ENCODE data around the gene IFITM2. TPM values are rescaled to one million over a fixed set of nuclear protein-coding genes. Genes with fewer than 3 reads are reported as not detected.
A peak's percentile ranks its signal among the peaks of the same experiment; 100 is the strongest.

IFITM2 gene
- total and polyA plus RNA-seq, 2 donors (not counting 1 experiment from before 2014, with no cell fraction given), result 72.1 to 451 TPM

DNA sequence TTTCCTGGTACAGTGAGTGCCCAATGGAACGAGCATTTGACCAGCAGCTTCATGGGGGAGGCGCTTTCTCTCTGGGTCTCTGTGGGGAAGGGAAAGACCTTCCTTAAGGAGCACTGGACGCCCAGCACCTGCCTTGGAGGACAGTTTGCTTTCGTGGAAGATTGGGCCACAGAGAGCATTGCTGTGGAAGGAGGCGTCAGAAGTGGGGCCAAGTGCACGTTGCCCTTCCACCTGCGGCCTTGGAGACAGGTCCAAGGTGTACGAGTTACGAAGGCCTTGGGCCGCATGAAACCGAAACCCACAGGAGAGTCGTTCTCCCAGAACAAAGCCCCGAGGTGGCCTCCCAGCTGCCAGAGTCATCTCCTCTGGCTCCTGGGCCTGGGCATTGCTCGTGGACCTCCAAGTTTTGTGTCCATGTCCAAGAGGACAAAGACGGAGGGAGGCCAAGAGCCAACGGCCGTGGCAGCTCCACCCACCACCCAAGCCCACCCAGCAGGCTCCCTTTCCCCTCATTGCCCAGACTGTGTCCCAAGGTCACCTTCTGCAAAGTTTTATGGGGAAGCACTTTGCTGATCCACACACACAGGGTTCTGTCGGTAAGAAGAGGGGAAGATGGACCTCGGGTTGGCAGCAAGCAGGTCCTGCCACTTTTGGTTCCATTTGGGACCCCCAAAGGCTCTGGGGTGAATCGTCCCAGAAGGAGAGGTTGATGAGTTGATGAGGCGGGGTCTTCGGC is 35.3 kb upstream of the IFITM2 start:
- Mint-ChIP-seq H3K9me3 (ENCODE audit: insufficient read depth) (peaks cover 2% of the 10 kb centered on the region), H3K27me3 (no peaks in the 10 kb centered on the region), H3K27ac (peak overlapping the region; percentile 75), H3K4me3 (no peak overlapping the region), H3K4me1 (peaks cover 41% of the 10 kb centered on the region)
- DNase-seq (no peak), ATAC-seq (ENCODE audit: low read depth) (no peak)
- ChIA-PET POLR2A (no interaction called here), CTCF (interaction anchor here (1.2 to 1.4 kb wide), 3 partner anchors 10 to 40 kb away, joined by 3 to 5 read pairs (median 4); no protein-coding TSS in a partner anchor)
- Histone ChIP-seq H3K9ac (ENCODE audit: low read length) (no peak overlapping the region), H3K36me3 (replicated peaks in 1 of 2; ENCODE audit: control extremely low read depth in 1 of 2, control insufficient read depth in 1 of 2, extremely low read depth in 1 of 2, insufficient read depth in 2 of 2, low read length in 1 of 2) (no peaks in the 10 kb centered on the region), H3K27ac (ENCODE audit: low read length in 2 of 2) (no peak overlapping the region), H3K9me3 (ENCODE audit: control extremely low read depth in 1 of 3, control insufficient read depth in 2 of 3, insufficient read depth in 1 of 3, low read length in 2 of 3) (peaks cover 0 to 6% (median 0%) of the 10 kb centered on the region in 3 donors), H3K79me2 (ENCODE audit: control insufficient read depth, insufficient read depth, low read length) (peaks cover 11% of the 10 kb centered on the region), H3K4me2 (replicated peaks; ENCODE audit: low read depth, low read length, poor library complexity, severe bottlenecking) (no peak overlapping the region), H4K20me1 (ENCODE audit: control insufficient read depth, insufficient read depth, low read length, poor library complexity, severe bottlenecking) (no peaks in the 10 kb centered on the region), H3K4me3 (ENCODE audit: control extremely low read depth in 1 of 5, extremely low read depth in 1 of 5, insufficient read depth in 1 of 5, low read depth in 2 of 5, low read length in 4 of 5) (no peak overlapping the region), H3K27me3 (replicated peaks in 1 of 4; ENCODE audit: control extremely low read depth in 1 of 4, control insufficient read depth in 3 of 4, insufficient read depth in 4 of 4, low read length in 3 of 4) (no peaks in the 10 kb centered on the region), H2AFZ (ENCODE audit: insufficient read depth, low read depth, low read length, poor library complexity, severe bottlenecking) (no peak overlapping the region), H3K4me1 (ENCODE audit: control insufficient read depth in 2 of 2, insufficient read depth in 2 of 2, low read length in 2 of 2) (peaks cover 33 to 37% of the 10 kb centered on the region in 2 donors)
- TF ChIP-seq, protein P1, sequence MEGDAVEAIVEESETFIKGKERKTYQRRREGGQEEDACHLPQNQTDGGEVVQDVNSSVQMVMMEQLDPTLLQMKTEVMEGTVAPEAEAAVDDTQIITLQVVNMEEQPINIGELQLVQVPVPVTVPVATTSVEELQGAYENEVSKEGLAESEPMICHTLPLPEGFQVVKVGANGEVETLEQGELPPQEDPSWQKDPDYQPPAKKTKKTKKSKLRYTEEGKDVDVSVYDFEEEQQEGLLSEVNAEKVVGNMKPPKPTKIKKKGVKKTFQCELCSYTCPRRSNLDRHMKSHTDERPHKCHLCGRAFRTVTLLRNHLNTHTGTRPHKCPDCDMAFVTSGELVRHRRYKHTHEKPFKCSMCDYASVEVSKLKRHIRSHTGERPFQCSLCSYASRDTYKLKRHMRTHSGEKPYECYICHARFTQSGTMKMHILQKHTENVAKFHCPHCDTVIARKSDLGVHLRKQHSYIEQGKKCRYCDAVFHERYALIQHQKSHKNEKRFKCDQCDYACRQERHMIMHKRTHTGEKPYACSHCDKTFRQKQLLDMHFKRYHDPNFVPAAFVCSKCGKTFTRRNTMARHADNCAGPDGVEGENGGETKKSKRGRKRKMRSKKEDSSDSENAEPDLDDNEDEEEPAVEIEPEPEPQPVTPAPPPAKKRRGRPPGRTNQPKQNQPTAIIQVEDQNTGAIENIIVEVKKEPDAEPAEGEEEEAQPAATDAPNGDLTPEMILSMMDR (IDR thresholded peaks at IDR 0.05), result no peak
- no peak for TF ChIP-seq EZH2 (IDR thresholded peaks at IDR 0.05; ENCODE audit: borderline replicate concordance, insufficient read depth, low read depth, low read length, poor library complexity, severe bottlenecking)
- 94% methylated on average over 22 of the region's 22 CpGs for WGBS (ENCODE audit: insufficient coverage)
- intact Hi-C loops (cut with micrococcal nuclease), result no loop called here

DNA sequence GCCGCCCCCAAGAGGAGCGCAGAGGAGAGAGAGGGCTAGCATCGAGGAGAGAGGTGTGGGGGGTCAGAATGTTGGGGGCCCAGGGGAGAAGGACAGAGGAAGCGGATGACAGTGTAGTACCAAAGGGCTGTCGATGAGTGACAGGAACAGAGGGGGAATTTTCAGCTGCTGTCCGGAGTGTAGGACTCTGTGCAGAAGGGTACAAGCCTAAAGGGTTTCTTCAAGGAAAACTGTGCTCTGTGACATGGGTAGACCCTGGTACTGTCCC is 34.8 kb upstream of the IFITM2 start:
- ChIA-PET POLR2A (interaction anchor here (0.7 kb wide), 3 partner anchors 49 to 423 kb away, joined by 3 to 5 read pairs (median 3); no protein-coding TSS in a partner anchor), CTCF (interaction anchor here (0.9 to 1.3 kb wide), 2 partner anchors 23 to 40 kb away, joined by 3 read pairs; no protein-coding TSS in a partner anchor)

More for the DNA sequence above, 34.8 kb upstream of the IFITM2 start:
- Histone ChIP-seq H3K79me2 (ENCODE audit: control insufficient read depth, insufficient read depth, low read length) (peaks cover 11% of the 10 kb centered on the region), H3K9me3 (ENCODE audit: control extremely low read depth in 1 of 3, control insufficient read depth in 2 of 3, insufficient read depth in 1 of 3, low read length in 2 of 3) (peaks cover 0 to 6% (median 0%) of the 10 kb centered on the region in 3 donors), H3K27ac (ENCODE audit: low read length in 2 of 2) (no peak overlapping the region), H4K20me1 (ENCODE audit: control insufficient read depth, insufficient read depth, low read length, poor library complexity, severe bottlenecking) (no peaks in the 10 kb centered on the region), H3K4me1 (ENCODE audit: control insufficient read depth in 2 of 2, insufficient read depth in 2 of 2, low read length in 2 of 2) (peaks cover 30 to 33% of the 10 kb centered on the region in 2 donors), H3K4me3 (ENCODE audit: control extremely low read depth in 1 of 5, extremely low read depth in 1 of 5, insufficient read depth in 1 of 5, low read depth in 2 of 5, low read length in 4 of 5) (no peak overlapping the region), H3K36me3 (replicated peaks in 1 of 2; ENCODE audit: control extremely low read depth in 1 of 2, control insufficient read depth in 1 of 2, extremely low read depth in 1 of 2, insufficient read depth in 2 of 2, low read length in 1 of 2) (no peaks in the 10 kb centered on the region), H3K27me3 (replicated peaks in 1 of 4; ENCODE audit: control extremely low read depth in 1 of 4, control insufficient read depth in 3 of 4, insufficient read depth in 4 of 4, low read length in 3 of 4) (no peaks in the 10 kb centered on the region), H3K9ac (ENCODE audit: low read length) (no peak overlapping the region), H2AFZ (ENCODE audit: insufficient read depth, low read depth, low read length, poor library complexity, severe bottlenecking) (no peak overlapping the region), H3K4me2 (replicated peaks; ENCODE audit: low read depth, low read length, poor library complexity, severe bottlenecking) (no peak overlapping the region)
- no peak for ATAC-seq (ENCODE audit: low read depth)
- no peak for DNase-seq
- Mint-ChIP-seq H3K27ac (no peak overlapping the region), H3K27me3 (no peaks in the 10 kb centered on the region), H3K4me3 (no peak overlapping the region), H3K9me3 (ENCODE audit: insufficient read depth) (peaks cover 2% of the 10 kb centered on the region), H3K4me1 (peaks cover 40% of the 10 kb centered on the region)
- over 99% methylated on average over 6 of the region's 6 CpGs for WGBS (ENCODE audit: insufficient coverage)
- intact Hi-C loops (cut with micrococcal nuclease), result no loop called here
- no peak for TF ChIP-seq EZH2 (IDR thresholded peaks at IDR 0.05; ENCODE audit: borderline replicate concordance, insufficient read depth, low read depth, low read length, poor library complexity, severe bottlenecking)
- TF ChIP-seq, protein P1 (IDR thresholded peaks at IDR 0.05), result no peak

All from B cell (primary cell).